Stimulated activated CD8-positive, alpha-beta memory T cell treated with anti-CD3 and anti-CD28 coated beads, Interleukin-7, amount 100 ng/mL, for 4 hours (primary cell): ENCODE data around the gene CD300LF.

Source experiments
- DNase-seq, 2 donors: peaks; one replicate each; pipeline ENCODE4 v3.0.0-alpha.2; 2020; ENCODE audit warnings: low read depth in 2 of 2

CD300LF gene

GRCh38 chr17:74686761-74687160, 26.0 kb downstream of the CD300LF start:
- no peak for DNase-seq

GRCh38 chr17:74682471-74683190, 30.1 kb downstream of the CD300LF start:
- no peak for DNase-seq

- DNase-seq: no peak
Observed at GRCh38 chr17:74682028-74682427, 30.7 kb downstream of the CD300LF start.

DNA sequence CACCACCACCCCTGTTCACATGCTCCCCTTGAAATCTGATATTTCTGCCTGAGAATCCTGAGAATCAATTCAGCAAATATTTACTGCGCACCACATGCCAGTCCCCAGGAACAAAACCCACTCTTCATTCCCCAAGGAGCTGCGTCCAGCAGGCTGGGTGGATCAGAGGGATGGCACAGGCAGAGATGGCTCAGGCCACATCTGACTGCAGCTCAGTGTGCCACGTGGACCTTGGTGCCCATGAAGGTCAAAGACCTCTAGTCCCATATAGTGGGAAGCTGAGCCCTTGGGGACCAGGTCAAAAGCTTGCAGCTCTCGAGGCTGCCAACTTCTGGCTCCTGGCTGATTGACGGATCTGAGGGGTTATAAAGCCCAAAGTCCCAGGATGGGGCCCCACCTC, 31.8 kb downstream of the CD300LF start:
- no peak for DNase-seq

DNA sequence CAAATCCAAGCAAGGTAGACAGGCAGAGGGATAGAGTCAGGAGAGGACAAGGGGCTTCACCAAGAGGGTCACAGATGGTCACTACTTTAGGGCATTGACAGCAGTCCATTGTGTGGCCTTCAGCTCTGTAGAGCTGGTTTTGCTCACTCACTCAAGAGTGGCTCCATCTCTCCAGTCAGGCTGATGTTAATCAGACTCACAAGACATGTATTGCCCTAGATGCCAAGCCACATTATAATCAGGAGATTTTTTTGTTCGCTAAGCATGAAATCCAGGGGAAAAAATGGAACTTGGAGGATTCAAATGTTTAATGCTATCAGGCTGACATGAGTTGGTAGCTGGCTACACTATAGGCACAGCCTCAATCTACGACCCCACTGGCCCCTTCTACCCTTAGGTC, 32.5 kb downstream of the CD300LF start:
- no peak for DNase-seq

DNA sequence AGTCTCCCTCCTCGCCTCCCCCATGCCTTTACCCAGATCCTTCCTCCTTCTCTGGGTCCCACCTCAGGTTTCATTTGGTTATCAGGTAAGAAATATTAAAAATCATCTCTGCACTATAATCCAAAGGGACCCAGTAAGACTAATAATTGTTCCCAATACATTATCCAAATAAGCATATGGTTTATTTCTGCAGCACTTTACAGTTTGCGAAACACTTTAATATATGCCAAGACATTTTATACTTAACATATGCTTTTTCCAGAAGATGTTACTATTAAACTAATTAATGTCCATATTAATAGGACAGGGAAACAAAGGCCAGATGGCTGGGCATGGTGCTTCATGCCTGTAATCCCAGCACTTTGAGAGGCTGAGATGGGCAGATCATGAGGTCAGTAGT, 33.3 kb downstream of the CD300LF start:
- DNase-seq: no peak

- no peak for DNase-seq
Observed at GRCh38 chr17:74678541-74678940, 34.2 kb downstream of the CD300LF start.

GRCh38 chr17:74677558-74678466, 34.9 kb downstream of the CD300LF start:
- DNase-seq: no peak

- DNase-seq: peak; percentile 29 to 56
Observed at GRCh38 chr17:74671031-74671771, 41.5 kb downstream of the CD300LF start.

DNA sequence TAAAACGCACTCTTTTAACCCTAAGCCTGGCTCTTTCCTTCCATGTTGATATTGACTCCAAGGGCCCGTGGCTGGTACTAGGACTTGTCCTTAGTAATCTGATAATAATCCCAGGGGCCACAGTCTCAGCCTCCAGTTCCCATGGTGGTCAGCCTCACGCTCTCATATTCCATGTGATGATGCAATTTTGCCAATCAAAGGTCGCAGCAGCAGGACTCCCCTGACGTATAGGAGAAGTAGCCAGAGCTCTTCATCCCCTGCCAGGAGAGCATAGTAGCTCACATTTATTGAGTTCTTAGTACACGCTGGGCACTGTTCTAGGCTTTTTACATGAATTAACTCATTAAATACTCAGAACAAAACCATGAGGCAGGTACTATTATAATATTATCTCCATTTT, 42.4 kb downstream of the CD300LF start:
- no peak for DNase-seq

- DNase-seq: no peak
Observed at GRCh38 chr17:74663561-74663960, 49.2 kb downstream of the CD300LF start.

GRCh38 chr17:74659889-74660288, 52.8 kb downstream of the CD300LF start:
- DNase-seq: no peak

DNA sequence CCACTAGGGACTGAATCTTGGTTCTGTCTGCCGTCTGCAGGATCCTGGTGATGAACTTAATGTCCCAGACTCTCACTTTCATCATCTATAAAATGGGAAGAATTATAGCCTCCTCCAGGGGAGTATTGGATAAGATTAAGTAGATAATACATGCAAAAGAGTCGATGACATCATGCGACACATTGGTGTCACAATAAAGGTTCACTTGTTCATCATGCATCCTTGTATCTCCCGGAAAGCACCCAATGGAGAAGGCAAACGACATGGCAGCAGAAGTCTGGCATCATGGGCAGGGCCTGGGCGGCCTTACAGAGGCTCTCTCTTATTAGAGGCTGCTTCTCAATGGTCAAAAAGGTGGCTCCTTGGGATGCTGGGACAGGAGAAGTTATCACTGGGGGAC, 54.1 kb downstream of the CD300LF start:
- DNase-seq: no peak

GRCh38 chr17:74654742-74655141, 58.0 kb downstream of the CD300LF start:
- DNase-seq: no peak

DNA sequence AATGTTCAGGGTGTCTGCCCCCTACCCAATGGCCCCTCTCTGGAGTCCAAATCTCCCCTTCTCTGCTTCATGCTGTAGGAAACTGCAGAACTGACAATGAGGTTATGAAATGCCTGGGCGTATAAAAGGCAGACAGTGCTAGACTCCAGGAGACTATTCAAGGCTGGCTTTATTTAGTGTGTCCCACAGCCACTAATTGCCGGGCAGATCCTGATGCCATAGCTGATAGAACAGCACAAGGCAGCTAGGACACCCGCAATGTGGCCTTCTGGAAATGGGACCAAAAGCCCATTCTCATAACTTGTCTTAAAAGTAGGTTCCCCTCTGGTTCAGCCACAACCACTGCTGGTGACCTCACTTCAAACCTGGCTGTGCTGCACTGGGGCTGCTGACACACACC, 60.7 kb downstream of the CD300LF start:
- DNase-seq: no peak

- DNase-seq: no peak
Observed at GRCh38 chr17:74649909-74650308, 62.8 kb downstream of the CD300LF start.

DNA sequence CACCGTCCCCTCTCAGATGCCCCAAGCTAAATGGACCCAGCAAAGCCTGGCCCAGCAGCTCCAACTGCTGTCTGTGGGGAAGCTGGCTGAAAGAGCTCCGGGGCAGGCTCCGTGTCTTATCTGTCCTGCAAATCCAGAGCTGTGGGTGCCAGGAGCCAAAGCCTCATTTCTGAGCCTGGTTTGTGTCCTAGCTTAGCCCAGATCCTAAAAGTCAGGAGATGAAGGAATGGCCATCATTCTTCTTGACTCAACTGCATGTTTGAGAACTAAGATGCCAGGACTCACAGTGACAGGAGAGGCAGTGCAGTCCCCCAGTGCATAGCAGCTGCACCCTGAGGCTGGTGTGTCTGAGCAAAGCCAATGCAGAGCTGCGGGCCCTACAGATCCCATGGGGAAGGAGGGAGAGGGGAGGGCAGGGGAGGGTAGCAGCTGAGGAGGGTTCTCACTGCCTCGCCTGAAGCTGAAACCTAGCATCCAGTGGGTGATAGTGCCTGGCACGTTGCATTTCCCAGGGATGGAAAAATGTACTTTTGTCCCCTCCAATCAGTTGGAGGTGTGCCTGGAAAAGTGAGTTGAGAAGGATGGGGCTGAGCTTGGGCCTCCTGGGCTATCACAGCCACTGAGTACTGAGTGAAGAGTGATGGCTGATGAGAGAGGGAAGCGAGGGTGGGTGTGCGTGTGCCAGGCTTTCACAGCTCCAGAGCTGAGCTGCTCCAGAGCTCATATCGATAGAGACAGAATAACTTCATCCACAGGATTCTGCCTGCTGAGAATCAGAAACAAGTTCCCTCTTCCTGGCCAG, 64.7 kb downstream of the CD300LF start:
- no peak for DNase-seq

DNA sequence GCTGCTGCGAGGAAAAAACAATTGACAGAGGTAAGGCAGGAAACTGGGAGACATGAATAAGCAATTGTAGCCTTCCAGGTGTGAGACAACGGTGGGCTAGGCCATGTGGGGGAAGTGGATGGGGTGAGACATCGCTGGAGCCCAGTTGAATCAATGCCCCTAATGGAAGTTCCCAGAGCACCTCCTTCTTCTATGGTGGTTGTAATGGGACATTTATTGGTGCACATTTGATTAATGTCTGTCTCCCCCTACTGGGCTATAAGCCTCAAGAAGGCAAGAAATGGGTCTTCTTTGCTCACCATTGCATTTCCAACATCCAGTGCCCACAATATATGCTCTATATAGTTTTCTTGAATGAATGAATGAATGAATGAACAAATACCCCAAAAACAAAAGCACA, 66.5 kb downstream of the CD300LF start:
- no peak for DNase-seq

DNA sequence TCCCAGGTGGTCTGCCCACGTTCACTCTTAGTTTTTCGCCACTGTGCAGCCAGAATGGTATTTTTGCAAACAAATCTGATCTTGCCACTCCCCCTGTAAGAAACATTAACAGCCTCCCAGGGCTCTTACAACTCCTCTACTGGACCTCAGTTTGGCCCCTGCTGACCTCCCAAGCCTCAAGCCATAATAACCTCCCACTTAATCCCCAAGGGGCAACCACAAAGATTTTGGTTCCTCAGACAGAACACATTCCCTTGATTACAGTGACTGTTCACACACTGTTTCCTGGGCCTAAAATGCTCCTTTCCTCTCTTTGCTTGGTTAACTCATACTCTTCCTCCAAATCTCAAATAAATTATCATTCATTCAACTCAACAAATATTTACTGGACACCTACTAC, 67.7 kb downstream of the CD300LF start:
- DNase-seq: no peak

GRCh38 chr17:74644419-74644818, 68.3 kb downstream of the CD300LF start:
- DNase-seq: no peak
